DOHH2 (cell line): Measurements from ENCODE around the gene TEX264.

Source experiments
- H3F3A ChIP-seq: fragments of 200-600 bp; sonication (generic), shearing (Covaris generic); 2 replicates; pipeline ENCODE4 v1.6.0; 2016; ENCODE audit warnings: antibody characterized with exemption, mild to moderate bottlenecking; ENCODE audit not compliant: control insufficient read depth, insufficient read depth
- H3K27ac ChIP-seq: fragments of 200-600 bp; sonication (generic); 2 replicates; pipeline ENCODE4 v1.5.1; 2014; ENCODE audit warnings: low read depth, mild to moderate bottlenecking, low read length, moderate library complexity
- H3K27me3 ChIP-seq: fragments of 200-600 bp; sonication (generic); 2 replicates; pipeline ENCODE4 v1.6.1; 2014; ENCODE audit warnings: mild to moderate bottlenecking, low read length, mixed read lengths; ENCODE audit not compliant: control insufficient read depth
- H3K36me3 ChIP-seq: fragments of 200-600 bp; sonication (generic); 2 replicates; pipeline ENCODE4 v1.6.1; 2014; ENCODE audit warnings: mild to moderate bottlenecking, low read length, moderate library complexity, mixed read lengths; ENCODE audit not compliant: control insufficient read depth
- H3K4me1 ChIP-seq: fragments of 200-600 bp; sonication (generic); 2 replicates; pipeline ENCODE4 v1.6.1; 2014; ENCODE audit warnings: mild to moderate bottlenecking, low read length, mixed read lengths; ENCODE audit not compliant: control insufficient read depth
- H3K4me2 ChIP-seq: fragments of 200-600 bp; sonication (generic); 2 replicates; pipeline ENCODE4 v1.6.0; 2014; ENCODE audit warnings: mild to moderate bottlenecking, low read length, moderate library complexity
- H3K4me3 ChIP-seq: fragments of 200-600 bp; sonication (generic); 2 replicates; pipeline ENCODE4 v1.5.1; 2014; ENCODE audit warnings: mild to moderate bottlenecking, low read length, mixed read lengths
- H3K79me2 ChIP-seq: fragments of 200-600 bp; sonication (generic); 2 replicates; pipeline ENCODE4 v1.6.1; 2014; ENCODE audit warnings: mild to moderate bottlenecking, low read length, mixed read lengths; ENCODE audit not compliant: control insufficient read depth
- H3K9me2 ChIP-seq: fragments of 200-600 bp; sonication (generic); replicated peaks from 2 replicates; pipeline ENCODE4 v1.6.1; 2014; ENCODE audit warnings: mild to moderate bottlenecking, low read length, mixed read lengths; ENCODE audit not compliant: control insufficient read depth
- H3K9me3 ChIP-seq: fragments of 200-600 bp; sonication (generic); 2 replicates; pipeline ENCODE4 v1.6.1; 2014; ENCODE audit warnings: antibody characterized with exemption, low read length, mixed read lengths; ENCODE audit not compliant: control insufficient read depth, insufficient read depth
- H4K20me1 ChIP-seq: fragments of 200-600 bp; sonication (generic); 2 replicates; pipeline ENCODE4 v1.6.0; 2014; ENCODE audit warnings: low read depth, mild to moderate bottlenecking, antibody characterized with exemption, low read length, moderate library complexity; ENCODE audit not compliant: control insufficient read depth, insufficient read depth
- CTCF ChIP-seq: fragments of 200-600 bp; sonication (generic); IDR thresholded peaks from one replicate; pipeline ENCODE4 v1.5.1; 2014; ENCODE audit warnings: antibody characterized with exemption, mild to moderate bottlenecking, low read depth, low read length; ENCODE audit not compliant: poor library complexity, severe bottlenecking
- EZH2phosphoT487 ChIP-seq: fragments of 200-600 bp; sonication (generic); IDR thresholded peaks from 2 replicates; pipeline ENCODE4 v1.6.1; 2017; ENCODE audit warnings: borderline replicate concordance, mild to moderate bottlenecking, antibody characterized with exemption, low read length, moderate library complexity, mixed read lengths

The TEX264 gene

DNA sequence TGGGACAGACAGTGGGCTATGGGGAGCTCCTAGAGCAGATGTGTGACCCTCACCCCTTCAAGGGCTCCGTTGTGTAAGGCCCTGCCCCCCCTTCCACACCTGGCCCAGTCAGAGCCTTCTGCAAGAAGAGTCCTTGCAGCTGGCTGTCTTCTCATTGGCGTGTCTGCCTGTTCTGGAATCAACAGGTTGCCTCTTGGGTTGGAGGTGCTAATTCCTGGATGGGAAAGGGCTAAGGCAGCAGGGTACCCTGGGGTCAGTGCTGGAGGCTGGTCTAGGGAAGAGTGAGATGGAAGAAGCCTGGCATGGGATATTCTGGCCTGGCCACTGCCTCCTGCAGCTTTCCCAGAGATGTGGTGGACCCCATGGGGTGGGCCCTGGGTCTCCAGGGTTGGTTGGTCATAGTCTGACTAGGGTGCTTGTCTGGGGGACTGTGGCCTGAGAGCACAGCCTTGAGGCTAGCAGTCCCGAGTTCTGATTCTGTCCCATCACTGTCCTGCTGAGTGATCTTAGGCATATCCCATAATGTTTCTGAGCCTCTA lies 5.1 kb downstream of the TEX264 start:
- Histone ChIP-seq H3K79me2 (peaks cover 76% of the 10 kb centered on the region), H3F3A (no peaks in the 10 kb centered on the region), H3K36me3 (peaks cover 81% of the 10 kb centered on the region), H4K20me1 (peaks cover 9% of the 10 kb centered on the region; the same call in 1 of the 2 replicates), H3K27me3 (no peaks in the 10 kb centered on the region), H3K4me2 (no peak overlapping the region), H3K4me1 (peaks cover 47% of the 10 kb centered on the region), H3K9me3 (no peaks in the 10 kb centered on the region), H3K9me2 (no peaks in the 10 kb centered on the region), H3K27ac (no peak overlapping the region), H3K4me3 (no peak overlapping the region)
- TF ChIP-seq EZH2phosphoT487 (no peak), CTCF (no peak)

- H3K79me2 ChIP-seq = peaks cover 71% of the 10 kb centered on the region
- peaks cover 85% of the 10 kb centered on the region for H3K36me3 ChIP-seq
Observed at GRCh38 chr3:51677358-51677757, 6.3 kb downstream of the TEX264 start.

DNA sequence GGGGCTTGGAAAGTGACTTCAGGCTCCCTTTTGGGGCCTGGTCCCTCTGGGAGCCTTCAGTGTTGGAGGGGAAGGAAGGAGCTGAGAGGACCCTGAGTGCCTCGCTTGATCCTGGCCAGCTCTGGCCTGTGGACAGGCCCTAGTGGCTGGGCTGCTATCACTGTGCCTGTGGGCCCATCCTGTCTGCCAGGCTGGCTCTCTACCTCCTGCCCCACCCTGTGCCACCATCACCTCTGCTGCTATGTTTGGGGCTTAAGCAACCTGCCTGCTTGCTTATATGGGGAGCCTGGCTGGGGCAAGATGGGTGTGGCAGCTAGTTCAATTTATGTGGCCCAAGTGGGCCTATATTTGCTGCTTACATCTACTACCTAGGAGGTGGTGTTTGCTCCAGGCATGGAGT lies 7.1 kb downstream of the TEX264 start:
- peaks cover 2% of the 10 kb centered on the region; the same call in 1 of the 2 replicates for H3F3A ChIP-seq
- H3K4me3 ChIP-seq = no peak overlapping the region
- TF ChIP-seq EZH2phosphoT487 = no peak
- H3K4me2 ChIP-seq = no peak overlapping the region
- H3K4me1 ChIP-seq = peaks cover 49% of the 10 kb centered on the region
- H4K20me1 ChIP-seq = peaks cover 23% of the 10 kb centered on the region
- H3K36me3 ChIP-seq = peaks cover 93% of the 10 kb centered on the region
- no peaks in the 10 kb centered on the region for H3K27me3 ChIP-seq
- no peak overlapping the region for H3K27ac ChIP-seq
- H3K9me2 ChIP-seq = no peaks in the 10 kb centered on the region
- H3K79me2 ChIP-seq = peaks cover 71% of the 10 kb centered on the region
- H3K9me3 ChIP-seq = no peaks in the 10 kb centered on the region

More at GRCh38 chr3:51677358-51677757, 6.3 kb downstream of the TEX264 start:
- Histone ChIP-seq H3K27ac (no peak overlapping the region), H3K9me2 (no peaks in the 10 kb centered on the region), H3K4me3 (no peak overlapping the region), H3F3A (peaks cover 2% of the 10 kb centered on the region; the same call in 1 of the 2 replicates), H3K9me3 (no peaks in the 10 kb centered on the region), H3K4me2 (no peak overlapping the region), H3K4me1 (peaks cover 54% of the 10 kb centered on the region), H4K20me1 (peaks cover 15% of the 10 kb centered on the region; the same call in 1 of the 2 replicates), H3K27me3 (no peaks in the 10 kb centered on the region)
- TF ChIP-seq CTCF (no peak), EZH2phosphoT487 (no peak)

DNA sequence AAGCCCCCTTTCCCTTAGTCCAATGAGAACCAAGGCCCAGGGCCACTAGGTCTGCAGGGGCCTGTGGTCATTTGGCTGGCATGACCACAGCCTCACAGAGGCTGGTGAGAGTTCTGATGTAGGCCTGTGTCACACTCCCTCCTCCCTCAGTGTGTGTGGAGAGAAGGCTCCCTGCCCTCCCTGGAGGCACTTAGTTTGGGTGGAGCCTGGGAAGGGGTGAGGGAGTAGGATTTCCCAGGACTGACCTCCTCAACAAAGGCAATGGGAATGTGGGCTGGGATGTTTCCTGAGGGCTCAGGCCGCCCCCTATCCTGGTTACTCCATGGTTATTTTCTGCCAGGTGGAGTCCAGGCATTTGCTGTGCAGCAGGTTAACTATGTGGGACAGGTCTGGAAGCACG lies 7.6 kb downstream of the TEX264 start:
- no peaks in the 10 kb centered on the region for H3K27me3 ChIP-seq
- H3K36me3 ChIP-seq = peaks cover 96% of the 10 kb centered on the region
- H3K79me2 ChIP-seq = peaks cover 71% of the 10 kb centered on the region
- H3K9me2 ChIP-seq = no peaks in the 10 kb centered on the region
- no peak overlapping the region for H3K4me2 ChIP-seq
- peaks cover 44% of the 10 kb centered on the region for H3K4me1 ChIP-seq
- H3F3A ChIP-seq = peaks cover 2% of the 10 kb centered on the region; the same call in 1 of the 2 replicates
- H3K4me3 ChIP-seq = no peak overlapping the region
- no peak for TF ChIP-seq CTCF
- no peak overlapping the region for H3K27ac ChIP-seq
- H3K9me3 ChIP-seq = no peaks in the 10 kb centered on the region
- H4K20me1 ChIP-seq = peaks cover 23% of the 10 kb centered on the region
